WI38 (cell line): ENCODE results near the gene KTN1.

Source experiments
- H3K4me3 ChIP-seq: 2 replicates; pipeline ENCODE4 v1.5.1; 2011; ENCODE audit warnings: low read depth, mild to moderate bottlenecking, control low read depth, low read length
- TF ChIP-seq, protein P1 (sequence below): IDR thresholded peaks from 2 replicates; pipeline ENCODE4 v1.5.1; 2012; ENCODE audit warnings: low read depth, mild to moderate bottlenecking, control low read depth, low read length

Gene KTN1

DNA sequence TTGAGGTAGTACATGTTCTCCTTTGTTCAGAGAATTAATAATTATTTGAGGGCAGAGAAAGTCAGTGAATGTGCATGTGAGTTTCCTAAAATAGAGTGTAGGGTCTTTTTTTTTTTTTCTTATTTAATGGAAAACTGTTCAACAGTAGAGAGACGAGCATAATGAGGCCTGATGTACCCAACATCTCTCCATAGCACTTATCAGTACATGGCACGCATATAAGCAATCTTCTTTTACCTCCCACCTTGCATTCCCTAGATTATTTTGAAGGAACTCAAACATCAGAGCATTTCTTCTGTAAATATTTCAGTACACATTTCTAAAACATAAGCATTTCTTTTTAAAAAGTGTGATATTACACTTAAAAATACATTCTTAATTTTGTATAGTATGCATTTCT, 87.8 kb downstream of the KTN1 start:
- no peak overlapping the region for H3K4me3 ChIP-seq
- TF ChIP-seq, protein P1, sequence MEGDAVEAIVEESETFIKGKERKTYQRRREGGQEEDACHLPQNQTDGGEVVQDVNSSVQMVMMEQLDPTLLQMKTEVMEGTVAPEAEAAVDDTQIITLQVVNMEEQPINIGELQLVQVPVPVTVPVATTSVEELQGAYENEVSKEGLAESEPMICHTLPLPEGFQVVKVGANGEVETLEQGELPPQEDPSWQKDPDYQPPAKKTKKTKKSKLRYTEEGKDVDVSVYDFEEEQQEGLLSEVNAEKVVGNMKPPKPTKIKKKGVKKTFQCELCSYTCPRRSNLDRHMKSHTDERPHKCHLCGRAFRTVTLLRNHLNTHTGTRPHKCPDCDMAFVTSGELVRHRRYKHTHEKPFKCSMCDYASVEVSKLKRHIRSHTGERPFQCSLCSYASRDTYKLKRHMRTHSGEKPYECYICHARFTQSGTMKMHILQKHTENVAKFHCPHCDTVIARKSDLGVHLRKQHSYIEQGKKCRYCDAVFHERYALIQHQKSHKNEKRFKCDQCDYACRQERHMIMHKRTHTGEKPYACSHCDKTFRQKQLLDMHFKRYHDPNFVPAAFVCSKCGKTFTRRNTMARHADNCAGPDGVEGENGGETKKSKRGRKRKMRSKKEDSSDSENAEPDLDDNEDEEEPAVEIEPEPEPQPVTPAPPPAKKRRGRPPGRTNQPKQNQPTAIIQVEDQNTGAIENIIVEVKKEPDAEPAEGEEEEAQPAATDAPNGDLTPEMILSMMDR: no peak

DNA sequence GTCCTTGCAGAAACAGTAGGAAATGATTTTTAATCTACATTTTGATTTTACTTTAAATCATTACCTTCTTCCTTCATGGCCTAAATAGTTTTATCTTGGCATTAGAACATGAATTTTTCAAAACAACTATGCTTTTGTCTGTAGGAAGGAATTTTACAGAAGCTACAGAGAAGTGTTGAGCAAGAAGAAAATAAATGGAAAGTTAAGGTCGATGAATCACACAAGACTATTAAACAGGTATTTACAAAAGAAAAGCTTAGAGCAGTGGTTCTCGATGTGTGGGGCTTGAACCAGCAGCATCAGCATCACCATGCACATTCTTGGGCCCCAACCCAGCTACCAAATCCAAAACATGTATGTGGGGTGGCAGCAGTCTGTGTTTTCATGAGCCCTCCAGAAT, 91.6 kb downstream of the KTN1 start:
- TF ChIP-seq, protein P1: no peak
- no peak overlapping the region for H3K4me3 ChIP-seq

DNA sequence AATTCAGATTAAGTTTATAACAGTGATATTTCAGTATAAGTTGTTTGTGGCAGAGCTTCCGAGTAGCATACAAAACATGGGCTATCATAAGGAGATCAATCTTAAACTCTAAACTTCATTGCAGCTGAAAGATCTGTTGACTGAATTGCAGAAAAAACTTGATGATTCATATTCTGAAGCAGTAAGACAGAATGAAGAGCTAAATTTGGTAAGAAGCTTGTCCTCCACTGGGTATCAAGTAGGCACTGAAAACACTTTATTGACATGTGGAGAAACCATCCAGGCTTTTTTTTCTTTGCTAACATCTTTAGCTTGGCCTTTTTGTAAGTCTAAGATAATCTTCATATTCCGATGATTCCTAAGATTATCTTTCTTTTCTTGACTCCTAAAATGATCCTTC, 93.0 kb downstream of the KTN1 start:
- TF ChIP-seq, protein P1: no peak
- no peak overlapping the region for H3K4me3 ChIP-seq

DNA sequence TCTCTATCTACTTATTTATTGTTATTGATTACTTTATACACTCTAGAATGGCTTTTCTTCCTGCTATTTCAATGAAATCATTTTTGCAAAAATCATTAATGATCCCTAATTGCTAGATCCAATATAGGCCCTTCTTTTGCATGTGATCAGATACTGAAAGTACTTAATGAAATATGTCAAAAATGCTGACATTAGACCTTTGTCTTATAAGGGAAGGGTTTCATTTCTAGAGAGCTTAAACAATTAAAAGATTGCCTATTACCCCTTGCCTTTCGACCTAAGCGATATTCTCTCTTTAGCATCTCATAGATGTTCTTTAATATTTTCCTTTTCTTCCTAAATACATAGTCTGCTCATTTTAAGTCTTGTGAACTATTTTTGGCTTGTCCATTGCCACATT, 101.1 kb downstream of the KTN1 start:
- TF ChIP-seq, protein P1: no peak

DNA sequence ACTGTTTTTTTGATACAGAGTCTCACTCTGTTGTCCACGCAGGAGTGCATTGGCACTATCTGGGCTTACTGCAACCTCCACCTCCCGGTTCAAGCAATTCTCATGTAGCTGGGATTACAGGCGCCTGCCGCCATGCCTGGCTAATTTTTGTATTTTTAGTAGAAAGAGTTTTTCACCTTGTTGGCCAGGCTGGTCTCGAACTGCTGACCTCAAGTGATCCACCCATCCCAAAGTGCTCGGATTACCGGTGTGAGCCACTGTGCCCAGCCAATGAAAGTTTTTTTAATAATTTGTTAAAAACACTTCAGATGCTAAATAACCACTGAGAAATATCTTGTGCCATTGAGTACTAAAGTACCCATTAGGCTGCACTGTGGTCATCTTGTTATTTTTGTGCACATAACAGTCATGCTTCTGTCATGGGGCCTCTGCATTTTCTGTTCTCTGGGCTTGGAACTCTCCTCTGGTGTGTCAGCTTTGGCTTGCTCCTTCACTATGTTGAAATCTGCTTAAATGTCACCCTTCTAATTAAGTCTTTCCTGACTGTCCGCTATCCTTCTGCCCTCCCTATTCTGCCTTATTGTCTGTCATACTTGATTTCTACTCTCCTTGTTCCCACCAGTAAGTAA, 105.1 kb downstream of the KTN1 start:
- no peak overlapping the region for H3K4me3 ChIP-seq
- TF ChIP-seq, protein P1: no peak

More for the DNA sequence above, 101.1 kb downstream of the KTN1 start:
- H3K4me3 ChIP-seq: no peak overlapping the region

DNA sequence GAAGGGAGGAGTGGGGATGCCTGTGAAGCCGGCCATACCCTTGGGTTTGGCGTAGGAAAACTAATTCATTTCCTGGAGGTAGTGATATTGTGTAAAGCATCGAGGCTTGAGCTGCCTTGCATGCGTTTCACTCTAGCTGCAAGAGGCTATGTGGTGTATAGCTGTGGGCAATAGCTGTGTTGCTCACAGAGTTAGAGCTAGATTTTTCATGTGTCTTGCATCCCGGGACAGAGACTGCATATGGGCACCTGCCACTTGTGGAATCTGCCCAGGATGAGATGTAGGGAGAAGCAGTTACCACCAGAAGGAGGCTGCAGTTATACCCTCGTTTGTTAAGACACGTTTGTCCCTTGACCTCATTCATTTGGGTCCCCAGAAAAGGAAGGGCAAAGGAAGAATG, 106.7 kb downstream of the KTN1 start:
- H3K4me3 ChIP-seq: no peak overlapping the region
- TF ChIP-seq, protein P1: no peak

DNA sequence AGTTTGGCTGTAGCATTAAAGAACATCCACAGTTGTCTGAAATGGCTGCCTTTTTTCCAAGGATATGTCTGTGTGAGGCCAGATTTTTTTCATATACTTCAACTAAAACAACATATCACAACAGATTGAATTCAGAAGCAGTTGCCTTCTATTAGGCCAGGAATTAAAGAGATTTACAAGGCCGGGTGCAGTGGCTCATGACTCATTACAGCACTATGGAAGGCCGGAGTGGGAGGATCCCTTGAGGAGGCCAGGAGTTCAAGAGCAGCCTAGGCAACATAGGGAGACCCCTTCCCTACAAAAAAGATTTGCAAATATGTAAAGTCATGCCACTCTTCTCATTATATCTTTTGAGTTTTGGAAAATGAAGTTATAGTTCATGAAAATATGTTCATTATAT, 108.6 kb downstream of the KTN1 start:
- no peak overlapping the region for H3K4me3 ChIP-seq
- TF ChIP-seq, protein P1: no peak
